H9 (cell line): ENCODE measurements around the gene CIPC. TPM values are rescaled to one million over a fixed set of nuclear protein-coding genes. Genes with fewer than 3 reads are reported as not detected.

Experiments
- DNase-seq: peaks from one replicate; pipeline ENCODE4 v3.0.0-alpha.2; 2017
- H2AFZ ChIP-seq: one replicate; pipeline ENCODE4 v1.6.1; 2013; ENCODE audit warnings: mild to moderate bottlenecking, low read length, control low read depth, moderate library complexity
- H2AK5ac ChIP-seq: 2 replicates; pipeline ENCODE4 v1.6.1; 2013; ENCODE audit warnings: low read length, control low read depth, mixed read lengths; ENCODE audit not compliant: insufficient read length
- H2BK120ac ChIP-seq: one replicate; pipeline ENCODE4 v1.6.1; 2013; ENCODE audit warnings: low read depth, mild to moderate bottlenecking, low read length, control low read depth, inconsistent platforms; ENCODE audit not compliant: poor library complexity, severe bottlenecking
- H2BK12ac ChIP-seq: 2 replicates; pipeline ENCODE4 v1.6.1; 2013; ENCODE audit warnings: low read length, control low read depth, mixed read lengths, low read depth; ENCODE audit not compliant: insufficient read length
- H2BK15ac ChIP-seq: 2 replicates; pipeline ENCODE4 v1.6.1; 2013; ENCODE audit warnings: low read depth, low read length, control low read depth
- H2BK20ac ChIP-seq: one replicate; pipeline ENCODE4 v1.6.1; 2013; ENCODE audit warnings: low read depth, mild to moderate bottlenecking, low read length, control low read depth, inconsistent platforms; ENCODE audit not compliant: poor library complexity, severe bottlenecking
- H2BK5ac ChIP-seq: 2 replicates; pipeline ENCODE4 v1.6.1; 2013; ENCODE audit warnings: low read length, control low read depth, mixed read lengths; ENCODE audit not compliant: insufficient read length
- H3K14ac ChIP-seq: 2 replicates; pipeline ENCODE4 v1.6.1; 2013; ENCODE audit warnings: low read length, control low read depth; ENCODE audit not compliant: insufficient read depth
- H3K18ac ChIP-seq: 2 replicates; pipeline ENCODE4 v1.6.1; 2013; ENCODE audit warnings: low read depth, mild to moderate bottlenecking, mixed read lengths, low read length, control low read depth; ENCODE audit not compliant: insufficient read length
- H3K23ac ChIP-seq: 2 replicates; pipeline ENCODE4 v1.6.1; 2013; ENCODE audit warnings: low read length, control low read depth, mixed read lengths, low read depth; ENCODE audit not compliant: insufficient read length
- H3K23me2 ChIP-seq: 2 replicates; pipeline ENCODE4 v1.6.1; 2013; ENCODE audit warnings: low read depth, mild to moderate bottlenecking, mixed read lengths, low read length, control low read depth; ENCODE audit not compliant: insufficient read length, poor library complexity, severe bottlenecking
- H3K27ac ChIP-seq: 2 replicates; pipeline ENCODE4 v1.5.1; 2013; ENCODE audit warnings: low read length, control low read depth, mixed read lengths, low read depth; ENCODE audit not compliant: insufficient read length
- H3K27me3 ChIP-seq: 2 replicates; pipeline ENCODE4 v1.6.1; 2013; ENCODE audit warnings: low read length, control low read depth, inconsistent platforms; ENCODE audit not compliant: insufficient read depth
- H3K4ac ChIP-seq: 2 replicates; pipeline ENCODE4 v1.6.1; 2013; ENCODE audit warnings: low read depth, mild to moderate bottlenecking, control low read depth, inconsistent platforms, low read length, moderate library complexity
- H3K4me1 ChIP-seq: 2 replicates; pipeline ENCODE4 v1.6.1; 2013; ENCODE audit warnings: low read length, control low read depth, inconsistent platforms; ENCODE audit not compliant: insufficient read depth
- H3K4me2 ChIP-seq: 2 replicates; pipeline ENCODE4 v1.6.1; 2013; ENCODE audit warnings: low read length, control low read depth, mixed read lengths; ENCODE audit not compliant: insufficient read length, insufficient read depth
- H3K56ac ChIP-seq: 2 replicates; pipeline ENCODE4 v1.6.1; 2013; ENCODE audit warnings: low read depth, mild to moderate bottlenecking, mixed read lengths, low read length, control low read depth; ENCODE audit not compliant: insufficient read length
- H3K79me1 ChIP-seq: 2 replicates; pipeline ENCODE4 v1.6.1; 2013; ENCODE audit warnings: low read depth, mild to moderate bottlenecking, moderate library complexity, low read length, control low read depth, inconsistent platforms; ENCODE audit not compliant: insufficient read depth, poor library complexity, severe bottlenecking
- H3K79me2 ChIP-seq: 2 replicates; pipeline ENCODE4 v1.6.1; 2013; ENCODE audit warnings: low read length, control low read depth, inconsistent platforms; ENCODE audit not compliant: insufficient read depth
- H3K9ac ChIP-seq: 2 replicates; pipeline ENCODE4 v1.6.1; 2013; ENCODE audit warnings: low read length, control low read depth, mixed read lengths; ENCODE audit not compliant: insufficient read length; ENCODE audit errors: extremely low read depth
- H3K9me3 ChIP-seq: one replicate; pipeline ENCODE4 v1.6.1; 2013; ENCODE audit warnings: low read depth, low read length, inconsistent platforms; ENCODE audit not compliant: control insufficient read depth
- H3T11ph ChIP-seq: one replicate; pipeline ENCODE4 v1.6.1; 2013; ENCODE audit warnings: mild to moderate bottlenecking, low read length, control low read depth, inconsistent platforms
- H4K20me1 ChIP-seq: one replicate; pipeline ENCODE4 v1.6.1; 2013; ENCODE audit not compliant: control insufficient read depth, insufficient read length, insufficient read depth
- H4K5ac ChIP-seq: 2 replicates; pipeline ENCODE4 v1.6.1; 2013; ENCODE audit warnings: low read depth, mild to moderate bottlenecking, mixed read lengths, low read length, control low read depth; ENCODE audit not compliant: insufficient read length
- H4K8ac ChIP-seq: replicated peaks from 2 replicates; pipeline ENCODE4 v1.6.1; 2013; ENCODE audit warnings: low read length, control low read depth, mixed read lengths, low read depth; ENCODE audit not compliant: insufficient read length
- H4K91ac ChIP-seq: 2 replicates; pipeline ENCODE4 v1.6.1; 2013; ENCODE audit warnings: low read depth, mild to moderate bottlenecking, moderate library complexity, mixed read lengths, low read length, control low read depth; ENCODE audit not compliant: insufficient read length
- H3K27ac Mint-ChIP-seq, 3 experiments: 2 replicates in 2 of 3; 3 replicates in 1 of 3; pipeline ENCODE4 v1.8.0; 2020 to 2021; ENCODE audit warnings: mixed read lengths in 3 of 3, mild to moderate bottlenecking in 1 of 3, moderate library complexity in 1 of 3
- H3K27me3 Mint-ChIP-seq: 2 replicates; pipeline ENCODE4 v1.8.0; 2021; ENCODE audit warnings: low read depth, mild to moderate bottlenecking, moderate library complexity, mixed read lengths
- H3K36me3 Mint-ChIP-seq, 3 experiments: 2 replicates in 2 of 3; 3 replicates in 1 of 3; pipeline ENCODE4 v1.8.0; 2020 to 2021; ENCODE audit warnings: low read depth in 3 of 3, mixed read lengths in 3 of 3; ENCODE audit not compliant: insufficient read depth in 1 of 3
- H3K4me1 Mint-ChIP-seq, 2 experiments: 2 replicates each; pipeline ENCODE4 v1.8.0; 2020; ENCODE audit warnings: mixed read lengths in 2 of 2
- H3K4me3 Mint-ChIP-seq, 2 experiments: 2 replicates in 1 of 2; 3 replicates in 1 of 2; pipeline ENCODE4 v1.8.0; 2020 to 2021; ENCODE audit warnings: mild to moderate bottlenecking in 2 of 2, mixed read lengths in 2 of 2, moderate library complexity in 1 of 2
- H3K9me3 Mint-ChIP-seq, 2 experiments: 2 replicates in 1 of 2; 3 replicates in 1 of 2; pipeline ENCODE4 v1.8.0; 2020; ENCODE audit warnings: mild to moderate bottlenecking in 2 of 2, mixed read lengths in 2 of 2, moderate library complexity in 1 of 2
- CTCF ChIP-seq: fragments of 200-600 bp; sonication (generic); conservative IDR thresholded peaks from 3 replicates; pipeline ENCODE4 v1.8.0; 2021; ENCODE audit warnings: antibody characterized with exemption, mild to moderate bottlenecking
- WGBS: extraction: QIAGEN DNeasy Blood & Tissue Kit; methylation state at CpG from one replicate; pipeline ENCODE4 v1.1.7; 2013; ENCODE audit warnings: missing lambda C conversion rate, low lambda C conversion rate, mixed read lengths; ENCODE audit not compliant: insufficient read length; ENCODE audit errors: extremely low coverage; 5-methylcytosine and 5-hydroxymethylcytosine counted together
- total RNA-seq: library from RNA; stranded (reverse); gene quantifications from 2 replicates; pipeline ENCODE4 v1.2.1, GENCODE V29; 2021

CIPC gene
- total RNA-seq, 1 experiment from 2014 or later, result 23.4 TPM

GRCh38 chr14:77107228-77107627 lies 9.2 kb downstream of the CIPC start:
- no peak overlapping the region for H3K4me3 Mint-ChIP-seq
- H4K20me1 ChIP-seq, result no peaks in the 10 kb centered on the region

More at GRCh38 chr14:77107228-77107627, 9.2 kb downstream of the CIPC start:
- WGBS, result no CpG with 5 or more reads among the region's 2 CpGs
- no peak overlapping the region for H2BK12ac ChIP-seq
- peaks cover 61 to 81% of the 10 kb centered on the region in 2 experiments for H3K4me1 Mint-ChIP-seq
- H3K27ac Mint-ChIP-seq, result no peak overlapping the region
- H3K56ac ChIP-seq, result no peak overlapping the region
- H2BK5ac ChIP-seq, result no peak overlapping the region
- H3T11ph ChIP-seq, result no peak overlapping the region
- no peak overlapping the region for H2BK20ac ChIP-seq
- no peaks in the 10 kb centered on the region; the same call in 1 of the 2 replicates for H3K79me2 ChIP-seq
- no peak overlapping the region for H3K14ac ChIP-seq
- H3K36me3 Mint-ChIP-seq, result peaks cover 16 to 42% (median 30%) of the 10 kb centered on the region in 3 experiments; a peak in 6 of 7 replicates
- no peaks in the 10 kb centered on the region for H3K23me2 ChIP-seq
- H3K9me3 ChIP-seq, result no peaks in the 10 kb centered on the region
- no peaks in the 10 kb centered on the region; a peak in 1 of 5 replicates for H3K9me3 Mint-ChIP-seq
- no peak overlapping the region for H3K4ac ChIP-seq
- H3K27ac ChIP-seq, result no peak overlapping the region
- TF ChIP-seq CTCF, result no peak
- no peak overlapping the region for H3K9ac ChIP-seq
- H2BK120ac ChIP-seq, result no peak overlapping the region
- H2AK5ac ChIP-seq, result no peak overlapping the region
- H3K18ac ChIP-seq, result no peak overlapping the region
- no peaks in the 10 kb centered on the region for H3K27me3 ChIP-seq
- no peak overlapping the region for H2AFZ ChIP-seq
- no peak overlapping the region for H4K5ac ChIP-seq
- no peak overlapping the region for H4K8ac ChIP-seq
- H3K23ac ChIP-seq, result no peak overlapping the region
- no peaks in the 10 kb centered on the region for H3K79me1 ChIP-seq
- no peak for DNase-seq
- no peak overlapping the region for H2BK15ac ChIP-seq
- H3K4me2 ChIP-seq, result no peak overlapping the region
- H4K91ac ChIP-seq, result no peak overlapping the region
- peaks cover 19% of the 10 kb centered on the region for H3K4me1 ChIP-seq
- no peaks in the 10 kb centered on the region for H3K27me3 Mint-ChIP-seq
